Fibroblast of villous mesenchyme (primary cell): ENCODE measurements around the gene KREMEN2. TPM values are rescaled to one million over a fixed set of nuclear protein-coding genes. Genes with fewer than 3 reads are reported as not detected.

Source experiments
- DNase-seq: peaks from one replicate; pipeline ENCODE4 v3.0.0-alpha.2; 2010; ENCODE audit warnings: low read depth
- H3K4me3 ChIP-seq: 2 replicates; pipeline ENCODE4 v1.5.1; 2011; ENCODE audit warnings: low read depth, mild to moderate bottlenecking, low read length
- CTCF ChIP-seq: IDR thresholded peaks from 2 replicates; pipeline ENCODE4 v1.5.1; 2012; ENCODE audit warnings: low read depth, mild to moderate bottlenecking, low read length; ENCODE audit not compliant: insufficient read depth
- total RNA-seq: library from RNA; depleted of rRNA; stranded (reverse); fragments of >200 nt; gene quantifications from 2 replicates; pipeline ENCODE4 v1.2.3, GENCODE V29; 2012

The KREMEN2 gene
- total RNA-seq, 1 donor: under 0.01 TPM

GRCh38 chr16:2933136-2933535, 30.9 kb upstream of the KREMEN2 start:
- no peak overlapping the region for H3K4me3 ChIP-seq
- TF ChIP-seq CTCF: no peak
- no peak for DNase-seq

GRCh38 chr16:2933701-2934100, 30.4 kb upstream of the KREMEN2 start:
- H3K4me3 ChIP-seq: no peak overlapping the region
- no peak for TF ChIP-seq CTCF
- no peak for DNase-seq

GRCh38 chr16:2934450-2934849, 29.6 kb upstream of the KREMEN2 start:
- no peak for DNase-seq
- TF ChIP-seq CTCF: no peak
- no peak overlapping the region for H3K4me3 ChIP-seq

DNA sequence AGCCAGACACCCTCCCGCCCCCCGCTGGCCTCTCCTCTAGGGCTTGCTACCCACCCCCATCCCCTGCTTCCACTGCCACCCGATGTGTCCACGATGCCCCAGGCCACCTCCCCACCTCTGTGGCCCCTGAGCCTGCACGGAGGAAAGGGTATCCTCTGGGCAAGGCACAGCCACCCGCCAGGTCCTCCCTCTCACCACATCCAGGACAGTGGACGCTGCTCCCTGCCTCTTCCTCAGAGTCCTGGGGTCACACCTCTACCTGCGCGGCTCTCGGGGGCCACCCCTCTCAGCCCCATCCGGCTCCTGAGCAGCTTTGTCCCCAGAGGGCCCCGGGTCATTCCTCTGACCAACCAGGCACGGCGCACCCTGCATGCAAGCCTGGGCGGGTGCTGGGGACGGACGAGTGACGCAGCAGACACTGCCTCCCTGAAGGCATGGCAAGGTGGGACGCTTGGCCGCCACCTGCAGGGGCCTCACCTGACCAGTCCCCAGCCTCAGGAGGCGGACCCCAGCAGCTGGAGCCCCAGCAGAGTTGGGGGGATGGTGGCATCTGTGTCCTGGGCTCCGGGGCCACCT, 27.6 kb upstream of the KREMEN2 start:
- DNase-seq: no peak

DNA sequence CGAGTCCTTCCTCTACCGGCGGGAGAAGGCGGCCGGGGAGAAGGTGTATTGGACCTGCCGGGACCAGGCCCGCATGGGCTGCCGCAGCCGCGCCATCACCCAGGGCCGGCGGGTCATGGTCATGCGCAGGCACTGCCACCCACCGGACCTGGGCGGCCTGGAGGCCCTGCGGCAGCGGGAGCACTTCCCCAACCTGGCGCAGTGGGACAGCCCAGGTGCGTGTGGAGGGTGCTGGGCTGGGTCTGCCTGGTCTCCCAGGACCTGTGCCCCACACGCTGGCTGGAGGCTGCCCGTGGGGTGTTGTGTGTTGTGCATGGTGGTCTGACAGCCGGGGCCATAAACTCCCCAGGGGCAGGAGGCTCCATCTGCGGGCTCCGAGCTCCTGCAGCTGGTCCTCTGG, 26.9 kb upstream of the KREMEN2 start:
- TF ChIP-seq CTCF: no peak
- no peak for DNase-seq
- H3K4me3 ChIP-seq: no peak overlapping the region

More for the DNA sequence above, 27.6 kb upstream of the KREMEN2 start:
- H3K4me3 ChIP-seq: no peak overlapping the region
- TF ChIP-seq CTCF: no peak

GRCh38 chr16:2938206-2938605, 25.9 kb upstream of the KREMEN2 start:
- TF ChIP-seq CTCF: no peak
- H3K4me3 ChIP-seq: no peak overlapping the region
- no peak for DNase-seq

DNA sequence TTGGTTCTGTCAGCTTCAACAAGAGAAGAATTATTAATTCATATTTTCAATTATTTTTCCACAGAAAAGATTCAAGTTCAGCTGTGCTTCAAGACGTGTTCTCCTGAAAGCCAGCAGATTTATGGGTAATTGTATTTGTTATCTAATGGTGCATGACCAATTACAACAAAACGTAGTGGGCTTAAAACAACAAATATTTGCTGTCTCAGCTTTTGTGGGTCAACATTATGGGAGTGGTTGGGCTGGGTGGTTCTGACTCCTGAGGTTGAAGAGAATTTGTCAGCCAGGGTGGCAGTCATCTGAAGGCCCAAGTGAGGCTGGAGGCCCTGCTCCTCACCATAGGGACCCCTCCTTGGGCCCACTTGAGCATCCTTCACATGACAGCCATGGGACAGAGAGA, 24.1 kb upstream of the KREMEN2 start:
- TF ChIP-seq CTCF: no peak
- H3K4me3 ChIP-seq: no peak overlapping the region
- no peak for DNase-seq
